GM18907 (cell line): Measurements from ENCODE around the gene MRPS18A.

Source experiments
- ATAC-seq: cut with Tn5 transposase; IDR thresholded peaks from one replicate; pipeline ENCODE4 v1.9.1; 2021; ENCODE audit warnings: mild to moderate bottlenecking, moderate library complexity; ENCODE audit not compliant: unreplicated experiment

The MRPS18A gene

DNA sequence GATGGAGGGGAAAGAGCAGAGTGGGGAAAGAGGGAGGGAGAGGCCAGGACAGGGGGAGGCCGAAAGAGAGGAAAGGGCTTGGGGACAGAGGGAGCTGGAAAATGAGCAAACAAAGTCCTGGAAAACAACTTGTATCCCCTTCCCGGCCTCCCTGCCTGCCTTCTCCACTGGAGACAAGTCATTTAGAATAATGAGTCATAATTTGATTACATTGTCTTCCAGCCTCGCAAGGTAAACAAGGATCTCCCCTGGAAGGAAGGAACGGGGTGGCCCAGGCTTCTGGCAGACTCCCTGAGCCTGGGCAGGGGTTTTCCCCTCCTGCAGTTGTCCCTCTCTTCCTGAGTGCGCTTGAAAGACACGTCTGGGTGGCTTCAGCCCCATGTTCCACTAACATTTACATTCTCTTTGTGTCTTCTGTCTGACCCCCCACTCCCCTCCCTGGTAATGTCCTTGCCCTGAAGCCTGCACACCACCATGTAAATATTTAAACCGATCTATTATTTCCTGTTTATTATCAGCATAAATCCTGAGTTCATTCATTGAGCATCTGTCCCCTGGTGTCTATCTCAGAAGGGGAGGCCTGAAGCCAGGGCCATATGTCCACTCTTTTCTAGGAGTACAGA lies 12.1 kb upstream of the MRPS18A start:
- ATAC-seq = no peak

DNA sequence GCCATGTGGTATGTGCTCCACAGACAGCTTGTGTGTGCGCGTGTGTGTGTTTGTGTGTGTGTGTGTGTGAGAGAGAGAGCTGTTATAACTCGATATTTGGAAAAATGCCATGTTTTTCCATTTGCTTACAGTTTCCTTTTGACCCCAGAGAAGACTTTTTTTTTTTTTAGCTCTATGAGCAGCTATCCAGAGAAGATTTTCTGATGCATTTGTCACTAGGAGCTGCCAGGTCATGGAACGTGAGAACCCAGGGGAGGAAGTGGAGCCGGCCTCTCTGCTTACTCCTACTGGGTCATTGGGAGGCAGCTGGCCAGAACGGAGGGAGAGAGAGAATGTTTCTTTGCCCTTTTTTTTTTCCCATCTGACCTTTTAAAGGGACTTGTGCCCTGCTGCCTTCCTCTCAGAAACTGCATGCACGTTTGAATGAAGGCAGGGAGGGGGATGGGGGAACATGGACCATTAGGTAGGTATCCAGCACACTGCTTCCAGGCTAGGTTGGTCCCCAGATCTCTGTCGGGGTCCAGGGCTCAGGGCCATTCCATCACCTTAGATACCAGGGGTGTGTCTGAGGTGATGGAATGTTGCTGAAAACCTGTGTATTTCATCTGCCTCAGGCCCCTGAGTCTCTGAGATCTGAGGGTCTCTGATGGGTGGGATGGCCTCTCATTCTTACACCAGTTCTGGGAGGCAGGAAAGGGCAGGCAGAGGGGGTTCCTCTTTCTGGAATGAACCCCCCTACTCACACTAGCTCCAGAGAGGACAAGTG lies 11.2 kb upstream of the MRPS18A start:
- ATAC-seq = no peak

DNA sequence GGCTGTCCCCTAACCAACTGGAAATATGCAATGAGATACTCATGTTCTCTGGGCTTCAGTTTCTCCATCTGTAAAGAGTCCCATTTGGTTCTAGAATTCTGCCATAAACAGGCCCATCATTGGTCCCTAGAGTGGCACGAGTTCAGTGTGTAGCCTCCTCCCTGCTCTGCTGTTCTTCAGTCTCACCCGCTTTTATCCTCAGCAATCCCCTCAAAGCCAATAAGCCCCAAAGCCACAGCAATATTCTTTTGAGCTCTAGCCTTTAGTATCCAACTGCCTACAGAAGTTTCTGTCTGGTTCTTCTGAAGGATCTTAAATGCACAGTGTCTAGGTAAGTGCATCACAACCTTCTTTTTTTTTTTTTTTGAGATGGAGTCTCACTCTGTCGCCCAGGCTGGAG lies 9.8 kb upstream of the MRPS18A start:
- ATAC-seq = no peak

DNA sequence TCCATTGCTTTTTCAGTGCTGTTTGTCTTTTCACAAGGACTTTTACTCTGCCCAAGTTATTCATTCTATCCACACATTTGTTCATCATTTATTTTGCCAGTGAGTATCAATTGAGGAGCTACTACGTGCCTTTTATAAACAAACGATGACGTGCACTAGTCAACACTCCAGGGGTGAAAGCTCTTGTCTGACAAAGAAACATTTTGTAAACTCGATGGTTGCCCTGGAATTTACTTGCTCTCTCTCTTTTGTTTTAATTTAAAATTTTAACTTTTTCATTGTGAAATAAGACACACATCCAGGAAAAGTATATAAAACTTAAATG lies 8.3 kb upstream of the MRPS18A start:
- ATAC-seq = no peak

DNA sequence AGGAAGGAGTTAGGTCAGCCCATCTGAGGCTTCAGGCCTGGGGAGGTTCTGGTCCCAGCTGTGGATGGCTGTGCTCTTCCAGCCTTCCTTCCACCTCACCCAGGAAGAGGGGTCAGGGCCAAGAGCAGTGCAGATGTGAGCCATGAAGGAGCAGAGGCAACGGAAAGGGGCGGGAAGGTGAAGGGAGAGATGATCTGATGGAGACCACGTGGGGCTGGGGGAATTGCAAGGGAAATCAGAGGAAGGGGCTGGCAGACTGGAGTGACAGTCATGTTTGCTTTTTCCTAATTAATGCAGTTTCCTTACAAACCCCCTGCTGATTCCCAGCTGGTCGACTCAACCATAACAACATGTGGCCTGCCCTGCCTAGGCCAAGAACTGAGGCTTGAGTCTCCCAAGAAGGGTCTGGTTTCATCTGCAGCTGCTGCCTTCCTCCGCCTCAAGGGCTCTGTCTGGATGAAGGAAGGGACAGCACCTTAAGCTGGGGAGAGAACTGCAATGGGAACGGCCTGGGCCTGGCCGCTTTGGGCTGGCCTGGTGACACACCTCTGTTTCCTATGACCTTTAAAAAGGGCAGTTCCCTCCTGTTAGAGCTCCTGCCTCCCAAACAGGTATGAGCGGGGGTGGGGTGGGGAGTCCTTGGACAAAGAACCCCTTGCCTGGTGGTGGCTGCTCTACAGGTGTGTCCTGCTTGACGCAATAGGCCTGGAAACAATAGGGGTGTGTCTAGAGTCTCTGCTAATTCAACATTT lies 7.8 kb upstream of the MRPS18A start:
- ATAC-seq = no peak

DNA sequence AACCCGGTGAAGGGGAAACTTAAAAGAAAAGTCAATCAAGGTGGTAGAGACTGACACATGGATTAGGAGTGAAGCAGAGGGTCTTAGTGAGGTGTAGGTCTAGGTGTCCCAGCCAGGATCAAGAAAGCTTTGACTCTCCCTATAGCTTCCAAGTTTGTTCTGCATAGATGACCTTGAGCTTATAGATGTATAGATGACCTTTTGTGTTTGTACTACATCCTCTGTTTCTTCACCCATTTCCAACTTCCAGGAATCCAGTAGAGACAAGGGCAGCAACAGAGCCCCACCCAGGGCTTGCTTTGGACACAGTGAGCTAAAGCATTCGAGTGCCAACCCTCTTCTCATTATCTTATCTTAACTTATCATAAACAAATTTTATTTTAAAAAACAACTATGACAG lies 1.8 kb upstream of the MRPS18A start:
- ATAC-seq = no peak

DNA sequence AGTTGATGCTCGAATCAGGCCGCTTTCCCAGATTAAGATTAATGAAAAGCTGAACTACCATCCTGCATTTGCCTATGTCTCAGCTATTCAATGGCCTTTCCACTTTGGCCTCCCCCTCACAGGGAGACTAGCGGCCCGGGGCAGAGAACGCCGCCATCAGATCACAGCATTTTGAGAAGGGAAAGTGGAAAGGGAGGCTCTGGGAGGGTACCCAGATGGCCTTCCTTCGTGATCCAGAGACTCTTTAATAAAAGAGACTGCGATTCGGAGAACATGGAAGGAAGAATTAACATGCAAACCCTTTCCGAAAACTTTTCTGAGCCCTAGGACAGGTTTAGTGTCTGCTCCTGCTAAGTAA lies 533 bp downstream of the MRPS18A start:
- no peak for ATAC-seq

DNA sequence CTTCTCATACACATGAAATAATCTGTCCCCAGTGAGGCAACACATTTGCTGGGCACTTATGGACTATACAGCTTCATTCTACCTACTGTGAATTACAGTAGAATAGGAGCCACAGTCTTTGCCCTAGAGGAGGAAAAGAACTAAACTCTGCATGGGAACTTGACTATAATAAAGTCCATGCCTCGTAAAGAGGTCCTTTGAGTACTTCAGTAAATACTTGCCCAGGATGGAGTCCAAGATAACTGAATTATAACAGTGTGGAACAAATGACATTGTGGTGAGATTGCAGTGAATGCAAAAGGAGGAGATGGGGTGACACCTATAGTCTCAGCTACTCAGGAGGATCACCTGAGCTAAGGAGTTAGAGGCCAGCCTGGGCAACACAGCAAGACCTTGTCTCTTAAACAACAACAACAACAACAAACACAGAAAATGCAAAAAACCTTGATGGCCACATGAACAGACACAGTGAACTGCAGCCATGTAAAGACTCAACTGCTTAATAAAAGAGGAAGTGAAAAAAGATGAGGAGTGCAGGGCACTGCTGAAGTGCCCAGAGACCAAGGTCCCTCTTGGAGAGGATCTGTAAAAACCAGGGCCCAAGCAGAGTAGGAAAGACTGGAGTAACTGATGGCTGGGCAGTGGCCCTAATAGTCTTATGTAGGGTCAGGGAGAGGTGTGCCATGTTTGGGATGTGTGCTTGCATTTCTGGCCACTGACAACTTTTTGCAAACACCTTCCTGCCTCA lies 3.7 kb downstream of the MRPS18A start:
- ATAC-seq = peak; percentile 50

DNA sequence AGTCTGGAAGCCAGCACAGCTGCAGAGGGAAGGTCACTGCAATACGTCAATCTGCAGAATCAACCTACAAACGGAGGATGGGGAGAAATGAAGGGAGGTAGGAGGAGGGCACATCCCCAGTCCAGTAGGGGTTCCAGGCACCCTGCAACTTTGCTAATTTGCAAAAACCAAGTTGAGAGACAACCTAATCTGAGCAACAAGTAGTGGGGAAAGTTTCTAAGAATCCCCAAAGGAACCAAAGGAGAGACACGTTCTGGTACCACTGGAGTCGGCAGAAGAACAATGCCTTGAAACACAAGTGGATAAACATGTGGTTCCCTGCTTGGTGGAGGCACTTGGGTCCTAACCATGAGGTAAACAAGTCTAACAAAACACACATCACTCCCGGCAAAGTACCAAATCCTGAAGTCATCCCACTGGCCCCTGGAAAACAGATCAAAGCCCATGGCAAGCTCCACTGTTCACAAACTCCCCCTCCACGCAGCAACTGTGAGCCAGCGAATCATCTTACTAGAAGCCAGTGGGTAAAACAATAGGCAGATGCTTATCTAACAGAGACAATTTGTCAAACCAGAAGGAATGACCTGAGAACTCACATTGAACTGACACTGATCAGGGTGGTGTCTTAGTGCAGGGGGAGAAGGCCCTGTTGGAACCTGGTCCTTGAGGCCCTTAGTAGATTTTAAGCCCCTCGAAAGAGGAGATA lies 4.7 kb downstream of the MRPS18A start:
- ATAC-seq = no peak

DNA sequence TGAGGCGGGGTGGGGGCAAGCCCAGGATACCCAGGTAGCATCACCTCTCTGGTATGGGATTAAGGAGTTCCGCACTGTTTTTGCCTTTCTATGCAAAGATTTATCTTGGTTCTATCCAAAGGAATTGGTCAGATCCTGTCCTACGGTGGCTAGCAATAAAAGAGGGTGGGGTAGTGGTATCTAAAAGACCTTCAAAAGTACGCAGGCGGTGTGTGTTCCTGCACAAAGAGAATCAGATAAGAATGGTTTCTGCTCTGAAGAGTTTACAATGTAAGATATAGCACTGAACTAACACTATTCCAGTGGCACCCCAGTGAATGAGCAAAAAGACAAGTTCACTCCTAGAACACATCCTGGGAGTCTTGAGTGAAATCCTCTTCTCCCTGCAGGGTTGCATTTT lies 6.3 kb downstream of the MRPS18A start:
- ATAC-seq = no peak

DNA sequence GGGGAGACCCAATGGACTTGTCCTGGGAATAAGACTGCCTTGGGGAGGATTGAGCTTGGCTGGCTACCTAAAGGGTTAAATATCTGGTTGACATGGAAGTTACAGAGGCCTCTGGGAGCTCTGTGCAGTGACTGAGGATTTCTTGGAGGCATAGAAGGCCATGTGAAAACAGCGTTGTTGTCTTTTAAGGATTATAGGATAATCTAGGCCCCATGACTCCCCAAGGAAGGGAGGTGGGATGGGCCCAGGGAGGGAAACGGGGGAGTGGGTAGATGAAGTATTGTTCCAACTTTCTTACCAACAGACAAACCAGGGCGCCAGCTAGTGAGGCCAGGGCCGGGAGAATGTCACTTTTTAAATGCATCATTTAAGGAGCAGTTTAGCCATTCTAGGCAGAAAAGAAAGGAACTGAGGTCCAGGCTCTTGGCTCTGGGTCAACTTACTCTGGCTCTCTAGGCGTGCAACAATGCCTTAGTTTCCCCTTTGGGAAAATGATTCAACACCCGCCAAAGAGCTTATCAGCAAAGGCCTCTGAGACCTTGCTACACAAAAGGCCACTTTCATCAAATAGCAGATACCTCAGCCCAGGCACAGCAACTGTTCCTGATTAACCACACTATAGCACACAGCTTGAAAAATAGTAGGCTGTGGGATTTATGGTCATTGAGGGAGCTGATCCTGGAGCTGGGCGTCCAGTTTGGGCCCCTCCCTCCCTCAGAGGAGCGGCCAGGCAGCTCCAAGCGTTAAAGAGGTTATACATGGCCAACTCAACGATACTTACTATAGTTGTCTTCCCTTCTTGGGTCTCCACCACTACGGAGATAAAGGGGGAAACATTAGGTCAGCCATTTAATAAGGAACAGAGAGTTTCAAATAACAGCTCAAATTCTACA lies 7.0 kb downstream of the MRPS18A start:
- ATAC-seq = no peak

DNA sequence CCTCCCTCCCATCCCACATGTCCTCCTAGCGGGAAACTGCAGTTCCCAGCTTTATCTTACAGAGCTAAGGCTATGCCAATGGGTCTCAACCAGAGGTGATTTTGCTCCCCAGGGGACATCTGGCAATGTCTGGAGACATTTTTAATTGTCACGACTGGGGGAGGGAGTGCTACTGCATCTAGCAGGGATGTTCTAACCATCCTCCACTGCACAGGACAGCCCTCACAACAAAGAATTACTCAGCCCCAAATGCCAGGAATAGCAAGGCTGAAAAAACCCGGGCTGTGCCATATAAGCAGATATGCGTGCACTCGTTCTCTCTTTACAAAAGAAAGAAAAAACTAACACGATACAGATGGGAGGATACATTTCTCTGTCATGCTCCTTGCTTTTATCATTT lies 8.5 kb downstream of the MRPS18A start:
- ATAC-seq = no peak

DNA sequence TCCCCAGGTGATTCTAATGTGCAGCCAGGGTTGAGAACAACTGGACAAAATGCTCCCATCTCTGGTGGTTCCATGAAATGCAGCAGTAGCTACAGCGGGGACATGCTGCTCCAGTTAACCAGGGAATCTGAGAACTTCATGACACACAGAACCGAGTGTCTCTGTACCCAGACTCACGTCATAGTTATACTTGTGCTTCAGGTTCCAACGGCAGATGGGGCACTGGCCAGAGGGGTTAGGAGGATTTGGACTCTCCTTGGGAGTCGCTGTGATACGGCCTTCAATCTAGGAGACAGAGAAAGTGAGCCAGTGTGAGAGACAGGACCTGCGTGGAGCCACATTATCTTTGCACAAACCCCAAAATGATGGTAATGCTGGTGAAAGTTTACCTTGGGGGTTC lies 9.2 kb downstream of the MRPS18A start:
- no peak for ATAC-seq

DNA sequence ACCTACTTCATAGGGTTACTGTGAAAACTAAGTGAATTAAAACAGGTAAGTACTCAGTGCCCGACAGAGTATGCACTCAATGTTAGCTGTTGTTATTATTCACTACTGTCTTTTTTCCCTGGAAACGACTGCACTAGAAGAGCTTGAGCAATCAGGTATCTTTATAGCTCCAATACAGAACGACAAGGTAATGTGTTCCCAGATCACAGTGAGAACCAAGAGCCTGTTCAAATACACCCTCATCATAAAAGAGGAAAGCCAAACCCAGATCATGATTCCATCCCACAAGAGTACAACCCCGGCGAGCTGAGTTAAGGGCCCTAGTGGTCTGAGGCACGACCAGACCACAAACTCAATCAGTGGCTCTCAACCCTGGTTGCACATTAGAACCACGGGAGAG lies 9.8 kb downstream of the MRPS18A start:
- no peak for ATAC-seq

DNA sequence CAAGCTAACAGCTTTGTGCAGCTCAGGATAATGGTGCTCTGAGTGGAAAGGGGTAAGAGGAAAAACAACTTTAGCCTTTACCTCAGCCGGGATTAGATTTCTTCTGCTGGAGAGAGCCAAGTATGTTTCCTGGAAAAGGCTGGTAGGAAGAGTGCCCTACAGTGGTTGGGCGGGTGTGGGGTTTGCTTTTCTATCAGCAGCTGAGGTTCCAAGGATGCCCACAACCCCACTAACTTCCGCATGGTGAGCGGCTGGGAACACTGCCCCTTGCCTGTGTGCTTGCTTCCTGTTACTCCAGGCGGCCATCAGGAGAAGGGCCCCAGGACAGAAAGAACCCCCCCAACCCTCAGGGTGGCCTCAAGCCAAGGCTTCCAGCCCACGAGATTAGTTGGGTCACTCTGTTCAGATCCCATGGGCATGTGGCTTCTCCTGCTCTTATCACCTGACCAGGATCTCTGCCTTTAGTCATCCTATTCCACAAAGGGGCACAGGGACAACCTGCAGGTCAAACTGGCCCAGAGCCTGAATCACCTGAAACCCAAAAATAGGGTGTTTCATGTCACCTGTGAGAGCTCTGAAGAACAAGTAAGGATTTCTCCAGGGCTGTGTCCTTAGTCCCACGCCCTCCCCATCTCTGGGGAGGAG lies 10.5 kb downstream of the MRPS18A start:
- no peak for ATAC-seq

DNA sequence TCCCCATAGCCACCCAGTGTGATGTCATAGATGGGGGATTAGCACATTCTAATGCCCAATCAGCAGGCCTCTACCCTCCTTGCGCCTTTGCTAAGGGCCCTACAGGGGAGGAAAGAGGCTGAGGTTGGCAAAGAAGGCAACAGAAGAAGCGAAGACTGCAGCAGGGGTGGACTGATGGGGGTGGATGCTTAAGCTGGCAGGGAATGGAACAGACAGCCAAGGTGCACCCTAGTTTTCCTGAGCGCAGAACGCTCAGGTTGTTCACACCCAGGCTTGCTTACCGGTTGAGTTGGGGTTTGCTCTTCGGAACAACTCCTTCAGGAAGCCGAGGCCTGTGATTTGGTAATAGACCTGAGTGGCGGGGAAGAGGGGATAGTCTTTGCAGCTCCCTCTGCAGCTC lies 12.7 kb downstream of the MRPS18A start:
- no peak for ATAC-seq

DNA sequence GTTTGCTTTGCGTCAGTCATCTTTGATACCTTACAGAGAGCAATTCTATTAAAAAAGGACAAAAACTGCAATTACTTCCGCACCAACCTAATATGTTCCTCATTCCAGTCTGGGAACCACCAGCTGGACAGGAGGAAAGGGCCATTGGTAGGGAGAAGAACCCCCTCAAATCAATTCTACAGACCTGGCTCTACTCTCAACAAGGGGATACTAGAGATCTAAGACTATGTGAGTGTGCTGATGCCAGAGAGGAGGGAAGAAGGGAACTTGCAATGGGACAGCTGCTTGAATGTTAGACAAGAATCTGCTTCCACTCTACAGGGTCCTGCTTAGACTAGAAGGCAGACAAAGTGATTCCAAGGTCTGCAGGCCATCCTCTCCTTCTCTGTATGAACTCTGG lies 13.3 kb downstream of the MRPS18A start:
- no peak for ATAC-seq

DNA sequence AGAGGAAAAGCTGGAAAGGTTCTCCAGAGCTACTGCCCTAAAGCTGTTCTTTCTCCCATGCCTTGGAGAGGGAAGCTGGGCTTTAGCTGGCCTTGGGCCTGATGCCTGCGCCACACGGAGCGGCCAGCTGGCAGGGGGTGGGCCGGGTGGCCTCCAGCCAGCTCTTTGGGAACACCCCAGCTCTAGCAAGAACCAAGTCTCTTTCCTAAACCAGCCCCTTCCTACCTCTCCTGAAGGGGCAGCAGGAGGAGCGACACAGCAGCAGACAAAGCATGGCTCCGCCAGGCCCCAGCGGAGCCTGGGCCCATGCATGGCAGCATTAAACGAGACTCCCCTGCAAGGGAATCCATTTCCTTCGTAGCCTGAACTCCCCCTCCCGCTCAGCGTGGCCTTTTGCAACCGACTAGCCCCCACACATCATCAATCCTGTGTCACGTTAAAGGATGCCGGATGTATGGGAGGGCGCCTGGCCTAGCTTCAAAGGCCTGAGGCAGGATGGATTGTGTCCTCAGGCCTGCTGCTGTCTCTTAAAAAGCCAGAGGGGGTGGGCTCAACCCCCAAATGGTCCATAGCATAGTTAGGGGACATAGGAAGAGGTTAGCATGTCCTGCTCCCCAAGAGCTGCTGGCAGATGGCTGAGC lies 14.0 kb downstream of the MRPS18A start:
- ATAC-seq = no peak
